NCI-H526 (cell line): ENCODE data around the gene HSD11B1.

ENCODE experiments used
- DNase-seq, 2 experiments: peaks; one replicate each; lab custom pipeline; 2025; lab: John Stamatoyannopoulos, UW

The HSD11B1 gene

DNA sequence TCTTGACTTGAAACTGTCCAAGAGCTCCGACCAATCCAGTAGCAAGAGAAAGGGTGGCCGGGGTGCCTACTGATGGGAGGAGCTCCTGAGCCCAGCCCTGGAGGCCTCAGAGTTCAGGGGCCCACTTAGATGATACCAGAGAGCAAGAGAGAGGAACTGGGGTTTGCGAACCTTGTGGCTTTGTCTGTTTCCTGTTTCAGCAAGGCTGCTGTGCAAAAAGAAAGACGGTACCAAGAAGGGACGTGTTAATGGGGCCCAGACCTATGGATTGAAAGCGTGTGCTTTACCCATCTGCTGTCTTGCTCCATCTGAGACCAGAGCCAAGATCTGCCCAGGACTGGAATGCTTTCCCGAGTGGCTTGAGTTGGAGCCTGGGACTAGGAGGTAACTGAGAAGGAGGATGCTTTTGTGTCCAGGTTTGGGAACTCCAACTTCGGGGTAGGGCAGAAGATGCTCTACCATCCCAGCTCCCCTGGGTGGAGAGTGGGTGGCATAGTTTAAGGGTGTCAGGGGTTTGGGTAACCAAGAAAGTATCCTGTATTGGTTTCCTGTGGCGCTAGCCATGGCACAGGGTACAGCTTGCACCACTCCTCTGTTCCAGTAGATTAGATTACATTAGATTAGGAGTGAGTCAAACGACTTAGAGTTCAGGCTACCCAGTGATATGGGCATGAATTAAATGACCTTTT is 51.4 kb downstream of the HSD11B1 start, which contains the start of gene TRAF3IP3:
Gene TRAF3IP3, plus strand, starts transcription at position 128 of the 689 bp plus-strand sequence. CDS start 3,987 bp downstream, outside the sequence.
- no peak for DNase-seq

- no peak for DNase-seq
Observed at GRCh38 chr1:209756615-209757445, 52.2 kb downstream of the HSD11B1 start.

DNA sequence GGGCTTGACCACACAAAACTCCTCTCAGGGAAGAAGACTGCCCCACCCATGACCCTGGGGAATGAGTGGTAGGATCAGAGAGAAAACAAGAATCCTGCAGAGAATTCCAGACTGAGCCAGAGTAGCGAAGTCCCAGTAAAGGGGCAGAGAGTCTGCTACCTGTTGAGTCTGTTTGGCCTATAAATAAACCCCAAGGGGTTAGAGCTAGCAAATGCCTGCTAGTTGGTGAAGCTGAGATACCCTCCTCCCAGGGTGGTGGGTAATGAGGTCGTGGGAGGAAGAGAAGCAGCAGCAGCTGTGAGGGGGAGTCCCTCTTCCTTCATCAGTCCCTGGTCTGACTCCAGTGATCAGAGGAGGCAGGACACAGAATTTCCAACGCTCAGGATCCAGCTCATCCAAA is 53.8 kb downstream of the HSD11B1 start:
- no peak for DNase-seq

DNA sequence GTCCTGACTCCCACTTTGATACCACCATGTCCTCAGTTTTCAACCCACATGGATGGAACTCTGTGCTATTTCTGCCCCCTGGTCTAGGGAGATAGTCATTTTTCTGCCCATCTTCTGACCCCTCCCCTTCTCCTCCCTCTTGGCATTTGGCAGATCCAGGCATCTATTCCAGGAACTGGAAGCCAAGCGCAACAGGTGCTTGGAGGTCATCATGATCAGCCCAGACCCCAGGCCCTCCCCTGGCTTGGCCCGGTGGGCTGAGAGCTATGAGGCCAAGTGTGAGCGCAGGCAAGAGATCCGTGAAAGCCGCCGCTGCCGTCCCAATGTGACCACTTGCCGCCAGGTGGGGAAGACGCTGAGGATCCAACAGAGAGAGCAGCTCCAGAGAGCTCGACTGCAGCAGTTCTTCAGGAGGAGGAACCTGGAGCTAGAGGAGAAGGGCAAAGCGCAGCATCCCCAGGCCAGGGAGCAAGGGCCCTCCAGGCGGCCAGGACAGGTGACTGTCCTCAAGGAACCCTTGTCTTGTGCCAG is 55.2 kb downstream of the HSD11B1 start:
- no peak for DNase-seq

- no peak for DNase-seq
Observed at GRCh38 chr1:209761011-209761635, 56.5 kb downstream of the HSD11B1 start.

- DNase-seq = no peak
Observed at GRCh38 chr1:209766051-209766450, 61.4 kb downstream of the HSD11B1 start.

DNA sequence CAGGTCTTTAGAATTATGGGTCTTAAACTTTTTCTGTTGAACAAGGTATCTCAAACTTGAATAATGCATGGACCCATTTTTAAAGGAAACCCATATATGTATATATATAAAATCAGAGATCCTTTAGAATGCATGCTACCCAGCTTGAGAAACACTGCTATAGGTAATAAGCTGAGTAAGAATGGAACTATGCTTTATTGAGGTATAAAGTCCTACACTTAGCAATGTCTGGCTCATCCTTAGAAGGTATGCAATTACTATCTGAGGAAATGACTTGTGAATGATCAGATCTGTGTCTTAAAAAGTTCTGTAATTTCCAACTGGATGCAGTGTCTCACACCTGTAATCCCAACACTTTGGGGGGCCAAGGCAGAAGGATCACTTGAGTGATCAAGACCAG is 62.5 kb downstream of the HSD11B1 start:
- DNase-seq = no peak

DNA sequence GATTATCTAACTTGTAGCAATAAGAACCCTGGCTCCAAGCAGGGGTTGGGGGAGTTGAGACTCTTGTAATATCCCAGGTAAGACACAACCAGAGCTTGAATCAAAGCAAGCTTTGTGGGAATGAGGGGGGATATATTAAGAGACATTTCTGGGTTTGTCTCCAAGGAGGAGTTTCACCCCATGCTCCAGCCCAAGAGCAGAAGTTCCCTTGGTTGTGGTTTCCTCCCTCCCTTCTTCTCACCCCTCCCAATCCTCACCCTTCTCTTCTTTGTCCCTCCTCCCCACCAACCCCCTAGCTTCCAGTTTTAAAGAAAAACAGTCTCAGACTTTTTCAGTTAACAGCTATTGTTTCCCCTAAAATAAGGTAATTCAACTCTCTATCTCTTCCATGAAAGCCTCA is 63.1 kb downstream of the HSD11B1 start:
- no peak for DNase-seq

DNA sequence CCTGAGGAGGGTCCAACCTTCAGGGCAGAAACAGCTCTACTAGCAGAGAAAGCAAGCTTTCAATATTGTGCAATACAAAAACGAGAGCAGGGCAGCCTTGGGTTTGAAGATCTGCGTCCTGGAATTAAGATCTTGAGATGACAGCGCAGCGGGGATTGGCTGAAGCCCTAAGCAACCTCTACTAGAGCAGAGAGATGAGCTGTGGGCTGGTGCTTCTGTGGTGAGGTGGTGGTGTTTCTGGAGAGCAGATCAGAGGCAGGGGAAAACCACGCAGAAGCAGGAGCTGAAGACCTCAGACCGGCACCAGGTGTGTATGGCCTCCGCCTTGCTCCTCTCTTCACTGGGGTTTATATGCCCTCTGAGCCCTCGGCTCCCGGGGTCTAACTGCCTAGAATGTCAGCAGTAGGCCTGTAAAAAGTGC is 63.7 kb downstream of the HSD11B1 start:
- DNase-seq = no peak

- DNase-seq = no peak
Observed at GRCh38 chr1:209769171-209769904, 64.7 kb downstream of the HSD11B1 start.

- no peak for DNase-seq
Observed at GRCh38 chr1:209769971-209770370, 65.3 kb downstream of the HSD11B1 start.

- DNase-seq = no peak
Observed at GRCh38 chr1:209770636-209771415, 66.2 kb downstream of the HSD11B1 start.

- DNase-seq = no peak
Observed at GRCh38 chr1:209772126-209772525, 67.5 kb downstream of the HSD11B1 start.

GRCh38 chr1:209774592-209774991 is 69.9 kb downstream of the HSD11B1 start:
- no peak for DNase-seq

- DNase-seq = no peak
Observed at GRCh38 chr1:209775678-209776077, 71.0 kb downstream of the HSD11B1 start.

DNA sequence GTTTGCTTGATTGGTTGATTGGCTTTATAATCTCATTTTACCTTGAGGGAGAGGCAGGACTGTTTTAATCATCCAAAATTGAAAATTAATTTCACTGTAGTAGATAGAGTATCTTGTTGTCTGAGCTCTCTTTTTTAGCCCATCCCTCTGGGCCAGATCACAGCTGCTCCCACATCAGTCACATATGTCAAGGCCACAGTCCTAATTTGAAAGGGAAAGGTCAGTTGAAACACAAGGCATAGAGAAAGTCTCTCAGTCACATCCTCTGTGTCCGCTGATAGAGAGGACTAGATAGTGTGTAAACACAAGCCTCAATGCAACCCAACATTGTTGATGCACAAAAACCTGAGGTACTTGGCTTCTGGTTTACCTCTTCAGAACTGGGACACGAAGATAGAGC is 72.9 kb downstream of the HSD11B1 start:
- no peak for DNase-seq

DNA sequence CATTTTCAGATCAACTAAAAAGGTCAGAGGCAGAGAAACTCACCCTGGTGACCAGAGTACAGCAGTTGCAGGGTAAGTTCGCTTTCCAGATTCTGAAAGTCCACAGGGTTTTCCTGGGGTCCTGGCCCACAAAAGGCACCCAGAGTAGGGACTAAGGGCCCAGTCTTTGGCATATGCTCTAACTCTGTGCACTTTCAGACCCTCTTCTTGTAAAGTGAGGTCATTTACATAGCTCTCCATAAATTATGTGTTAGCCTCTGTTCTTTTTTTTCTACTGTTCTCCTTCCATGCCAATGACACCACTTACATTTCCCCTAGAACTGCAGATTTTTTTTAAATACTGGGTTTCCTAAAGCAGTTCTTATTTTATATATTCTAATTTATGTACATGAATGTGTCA is 73.5 kb downstream of the HSD11B1 start:
- DNase-seq = no peak

- no peak for DNase-seq
Observed at GRCh38 chr1:209780268-209780667, 75.6 kb downstream of the HSD11B1 start.

- DNase-seq = no peak
Observed at GRCh38 chr1:209783386-209783785, 78.7 kb downstream of the HSD11B1 start.
